ENCODE data around the gene ISLR. TPM values are rescaled to one million over a fixed set of nuclear protein-coding genes. Genes with fewer than 3 reads are reported as not detected.

The ISLR gene
- total RNA-seq, 1 donor from 2014 or later, result 85.6 TPM

DNA sequence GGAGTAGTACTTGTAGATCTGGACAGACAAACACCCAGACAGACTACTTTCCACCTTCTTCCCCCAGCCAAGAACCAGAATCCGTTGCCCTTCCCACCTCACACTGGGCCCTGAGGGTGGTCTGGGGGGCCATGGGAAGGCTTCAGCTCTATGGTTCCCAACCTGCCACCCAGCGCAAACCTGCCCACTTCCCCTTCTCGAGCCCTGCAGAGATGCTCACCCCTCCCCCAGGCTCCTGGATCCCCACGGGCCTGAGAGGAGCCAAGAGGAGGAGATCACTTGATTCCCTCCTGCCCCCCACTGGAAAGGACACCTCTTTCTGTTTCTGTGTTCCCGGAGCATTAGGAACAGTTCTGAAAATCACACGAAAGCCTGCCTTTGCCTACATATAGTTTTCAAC, 20.4 kb downstream of the ISLR start:
- no peak overlapping the region for H3K9ac ChIP-seq (ENCODE audit: low read depth in 1 of 3, low read length in 3 of 3)
- H3K36me3 ChIP-seq (ENCODE audit: control insufficient read depth in 3 of 3, insufficient read depth in 3 of 3, low read length in 3 of 3), result no peaks in the 10 kb centered on the region
- no peaks in the 10 kb centered on the region for H3K9me3 ChIP-seq (ENCODE audit: control insufficient read depth in 3 of 3, low read length in 3 of 3)
- H3K27me3 ChIP-seq (ENCODE audit: control insufficient read depth in 3 of 3, insufficient read depth in 3 of 3, low read length in 3 of 3), result peaks cover 0 to 8% (median 8%) of the 10 kb centered on the region in 3 donors
- H3K27ac ChIP-seq (ENCODE audit: low read depth, low read length), result no peak overlapping the region
- peaks cover 0 to 8% (median 0%) of the 10 kb centered on the region in 3 donors for H3K4me1 ChIP-seq (ENCODE audit: control insufficient read depth in 3 of 3, insufficient read depth in 3 of 3, low read length in 3 of 3)
- no peak overlapping the region for H3K4me3 ChIP-seq (ENCODE audit: low read length in 3 of 3)

DNA sequence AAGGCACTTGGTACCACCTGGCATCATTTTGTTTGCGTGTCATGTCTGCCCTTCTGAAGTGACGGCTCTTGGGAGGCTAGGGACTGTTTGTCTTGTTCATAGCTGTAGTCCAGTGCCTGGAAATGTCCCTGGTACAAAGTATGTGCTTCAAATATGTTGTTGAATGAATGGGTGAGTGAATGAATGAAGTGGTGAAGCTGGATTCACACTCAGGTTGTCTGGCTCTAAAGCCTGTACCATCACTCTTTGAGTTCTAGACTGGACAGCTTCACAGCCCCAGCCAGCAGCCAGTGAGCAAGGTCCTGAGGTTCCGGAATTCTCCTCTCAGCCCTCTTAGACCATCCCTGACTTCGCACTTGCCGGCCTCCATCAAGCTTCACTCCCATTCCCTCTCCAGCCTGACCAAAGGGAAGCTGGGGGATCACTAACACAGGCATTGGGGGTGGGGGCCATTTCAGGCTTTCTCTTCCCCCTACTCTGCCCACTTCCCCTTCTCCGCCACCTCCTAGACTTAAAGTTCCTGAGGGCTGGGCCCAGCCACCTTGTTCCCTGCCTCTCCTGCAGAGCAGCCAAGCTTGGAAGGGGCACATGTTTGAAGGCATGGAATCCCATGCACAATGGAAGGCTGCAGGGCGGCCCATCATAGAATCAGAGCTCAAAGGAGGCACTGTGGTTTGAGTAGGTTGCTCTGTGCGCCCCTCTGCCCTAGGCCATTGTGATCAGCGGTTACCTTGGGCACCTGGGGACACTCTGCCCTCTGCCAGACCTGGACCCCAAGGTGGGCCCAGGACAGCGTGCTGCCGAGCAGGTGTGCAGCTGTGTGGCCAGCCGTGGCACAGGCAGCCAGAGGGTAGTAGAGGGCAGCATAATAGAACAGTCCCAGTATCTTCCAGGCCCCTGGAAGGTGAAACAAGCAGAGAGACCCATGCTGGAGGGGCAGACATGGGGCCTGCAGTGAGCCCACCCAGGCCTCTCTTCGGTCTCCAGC, 21.4 kb downstream of the ISLR start:
- no peak overlapping the region for H3K4me3 ChIP-seq (ENCODE audit: low read length in 3 of 3)
- no peak overlapping the region for H3K27ac ChIP-seq (ENCODE audit: low read depth, low read length)
- peaks cover 0 to 8% (median 0%) of the 10 kb centered on the region in 3 donors for H3K4me1 ChIP-seq (ENCODE audit: control insufficient read depth in 3 of 3, insufficient read depth in 3 of 3, low read length in 3 of 3)
- H3K36me3 ChIP-seq (ENCODE audit: control insufficient read depth in 3 of 3, insufficient read depth in 3 of 3, low read length in 3 of 3), result no peaks in the 10 kb centered on the region
- H3K27me3 ChIP-seq (ENCODE audit: control insufficient read depth in 3 of 3, insufficient read depth in 3 of 3, low read length in 3 of 3), result peaks cover 0 to 8% (median 8%) of the 10 kb centered on the region in 3 donors
- no peaks in the 10 kb centered on the region for H3K9me3 ChIP-seq (ENCODE audit: control insufficient read depth in 3 of 3, low read length in 3 of 3)
- no peak overlapping the region for H3K9ac ChIP-seq (ENCODE audit: low read depth in 1 of 3, low read length in 3 of 3)

DNA sequence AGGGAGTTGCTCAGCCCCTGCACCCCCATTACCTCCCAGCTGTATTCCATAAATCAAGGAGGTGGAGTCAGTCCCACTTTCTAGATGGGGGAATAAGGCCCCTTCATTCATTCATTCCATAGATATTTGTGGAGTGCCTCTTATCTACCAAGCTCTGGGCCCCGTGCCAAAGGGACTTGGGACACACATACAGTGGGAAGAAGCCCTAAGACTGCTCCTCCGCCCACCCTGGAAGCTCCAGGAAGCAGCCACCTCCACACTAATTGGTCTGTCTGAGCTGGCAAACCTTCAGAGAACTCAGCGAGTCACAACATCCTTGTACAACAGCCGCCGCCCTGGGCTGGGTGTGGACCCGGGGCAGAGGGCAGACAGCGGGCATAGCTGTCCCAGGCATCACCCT, 22.7 kb downstream of the ISLR start:
- Histone ChIP-seq H3K4me3 (ENCODE audit: low read length in 3 of 3) (no peak overlapping the region), H3K27me3 (ENCODE audit: control insufficient read depth in 3 of 3, insufficient read depth in 3 of 3, low read length in 3 of 3) (peaks cover 0 to 8% (median 8%) of the 10 kb centered on the region in 3 donors), H3K27ac (ENCODE audit: low read depth, low read length) (no peak overlapping the region), H3K4me1 (ENCODE audit: control insufficient read depth in 3 of 3, insufficient read depth in 3 of 3, low read length in 3 of 3) (peaks cover 5 to 14% (median 6%) of the 10 kb centered on the region in 3 donors), H3K9me3 (ENCODE audit: control insufficient read depth in 3 of 3, low read length in 3 of 3) (no peaks in the 10 kb centered on the region), H3K9ac (ENCODE audit: low read depth in 1 of 3, low read length in 3 of 3) (no peak overlapping the region), H3K36me3 (ENCODE audit: control insufficient read depth in 3 of 3, insufficient read depth in 3 of 3, low read length in 3 of 3) (no peaks in the 10 kb centered on the region)

GRCh38 chr15:74197176-74197965, 23.9 kb downstream of the ISLR start:
- peaks cover 7 to 17% (median 9%) of the 10 kb centered on the region in 3 donors for H3K4me1 ChIP-seq (ENCODE audit: control insufficient read depth in 3 of 3, insufficient read depth in 3 of 3, low read length in 3 of 3)
- no peak overlapping the region for H3K4me3 ChIP-seq (ENCODE audit: low read length in 3 of 3)
- no peaks in the 10 kb centered on the region for H3K9me3 ChIP-seq (ENCODE audit: control insufficient read depth in 3 of 3, low read length in 3 of 3)
- peaks cover 0 to 16% (median 12%) of the 10 kb centered on the region in 3 donors for H3K27me3 ChIP-seq (ENCODE audit: control insufficient read depth in 3 of 3, insufficient read depth in 3 of 3, low read length in 3 of 3)
- no peak overlapping the region for H3K27ac ChIP-seq (ENCODE audit: low read depth, low read length)
- H3K9ac ChIP-seq (ENCODE audit: low read depth in 1 of 3, low read length in 3 of 3), result no peak overlapping the region
- H3K36me3 ChIP-seq (ENCODE audit: control insufficient read depth in 3 of 3, insufficient read depth in 3 of 3, low read length in 3 of 3), result no peaks in the 10 kb centered on the region

- no peak overlapping the region for H3K4me3 ChIP-seq (ENCODE audit: low read length in 3 of 3)
- no peaks in the 10 kb centered on the region for H3K9me3 ChIP-seq (ENCODE audit: control insufficient read depth in 3 of 3, low read length in 3 of 3)
- no peaks in the 10 kb centered on the region for H3K36me3 ChIP-seq (ENCODE audit: control insufficient read depth in 3 of 3, insufficient read depth in 3 of 3, low read length in 3 of 3)
- H3K27me3 ChIP-seq (ENCODE audit: control insufficient read depth in 3 of 3, insufficient read depth in 3 of 3, low read length in 3 of 3), result peaks cover 0 to 16% (median 12%) of the 10 kb centered on the region in 3 donors
- H3K9ac ChIP-seq (ENCODE audit: low read depth in 1 of 3, low read length in 3 of 3), result no peak overlapping the region
- peaks cover 9 to 17% (median 9%) of the 10 kb centered on the region in 3 donors for H3K4me1 ChIP-seq (ENCODE audit: control insufficient read depth in 3 of 3, insufficient read depth in 3 of 3, low read length in 3 of 3)
- H3K27ac ChIP-seq (ENCODE audit: low read depth, low read length), result no peak overlapping the region
Observed at GRCh38 chr15:74199297-74199652, 25.8 kb downstream of the ISLR start.

DNA sequence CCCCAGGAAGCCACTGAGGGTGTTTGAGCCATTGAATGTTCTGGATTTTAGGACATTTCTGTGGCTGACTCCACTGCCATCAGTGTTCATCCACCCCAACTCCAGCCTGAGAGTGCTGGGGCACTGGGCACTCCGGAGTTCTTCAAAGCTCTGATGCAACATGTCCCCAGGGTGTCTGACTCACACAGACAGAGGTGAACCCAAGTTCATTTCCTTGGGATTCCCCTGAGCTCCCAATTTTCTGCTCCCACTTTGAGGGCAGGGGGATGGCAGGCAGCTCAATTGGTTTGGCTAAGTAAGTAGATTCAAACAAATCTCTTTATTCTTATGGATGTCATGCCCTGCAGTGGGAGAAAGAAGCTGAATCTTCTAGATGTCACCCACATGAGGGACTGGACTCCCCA, 26.9 kb downstream of the ISLR start:
- Histone ChIP-seq H3K9ac (ENCODE audit: low read depth in 1 of 3, low read length in 3 of 3) (no peak overlapping the region), H3K9me3 (ENCODE audit: control insufficient read depth in 3 of 3, low read length in 3 of 3) (no peaks in the 10 kb centered on the region), H3K27me3 (ENCODE audit: control insufficient read depth in 3 of 3, insufficient read depth in 3 of 3, low read length in 3 of 3) (peaks cover 0 to 16% (median 10%) of the 10 kb centered on the region in 3 donors), H3K4me1 (ENCODE audit: control insufficient read depth in 3 of 3, insufficient read depth in 3 of 3, low read length in 3 of 3) (peaks cover 9 to 17% (median 9%) of the 10 kb centered on the region in 3 donors), H3K4me3 (ENCODE audit: low read length in 3 of 3) (no peak overlapping the region), H3K27ac (ENCODE audit: low read depth, low read length) (no peak overlapping the region), H3K36me3 (ENCODE audit: control insufficient read depth in 3 of 3, insufficient read depth in 3 of 3, low read length in 3 of 3) (no peaks in the 10 kb centered on the region)

GRCh38 chr15:74200871-74201419, 27.4 kb downstream of the ISLR start:
- Histone ChIP-seq H3K9ac (ENCODE audit: low read depth in 1 of 3, low read length in 3 of 3) (no peak overlapping the region), H3K4me1 (ENCODE audit: control insufficient read depth in 3 of 3, insufficient read depth in 3 of 3, low read length in 3 of 3) (peaks cover 9 to 16% (median 9%) of the 10 kb centered on the region in 3 donors), H3K36me3 (ENCODE audit: control insufficient read depth in 3 of 3, insufficient read depth in 3 of 3, low read length in 3 of 3) (no peaks in the 10 kb centered on the region), H3K27ac (ENCODE audit: low read depth, low read length) (no peak overlapping the region), H3K9me3 (ENCODE audit: control insufficient read depth in 3 of 3, low read length in 3 of 3) (no peaks in the 10 kb centered on the region), H3K27me3 (ENCODE audit: control insufficient read depth in 3 of 3, insufficient read depth in 3 of 3, low read length in 3 of 3) (peaks cover 0 to 15% (median 10%) of the 10 kb centered on the region in 3 donors), H3K4me3 (ENCODE audit: low read length in 3 of 3) (no peak overlapping the region)

DNA sequence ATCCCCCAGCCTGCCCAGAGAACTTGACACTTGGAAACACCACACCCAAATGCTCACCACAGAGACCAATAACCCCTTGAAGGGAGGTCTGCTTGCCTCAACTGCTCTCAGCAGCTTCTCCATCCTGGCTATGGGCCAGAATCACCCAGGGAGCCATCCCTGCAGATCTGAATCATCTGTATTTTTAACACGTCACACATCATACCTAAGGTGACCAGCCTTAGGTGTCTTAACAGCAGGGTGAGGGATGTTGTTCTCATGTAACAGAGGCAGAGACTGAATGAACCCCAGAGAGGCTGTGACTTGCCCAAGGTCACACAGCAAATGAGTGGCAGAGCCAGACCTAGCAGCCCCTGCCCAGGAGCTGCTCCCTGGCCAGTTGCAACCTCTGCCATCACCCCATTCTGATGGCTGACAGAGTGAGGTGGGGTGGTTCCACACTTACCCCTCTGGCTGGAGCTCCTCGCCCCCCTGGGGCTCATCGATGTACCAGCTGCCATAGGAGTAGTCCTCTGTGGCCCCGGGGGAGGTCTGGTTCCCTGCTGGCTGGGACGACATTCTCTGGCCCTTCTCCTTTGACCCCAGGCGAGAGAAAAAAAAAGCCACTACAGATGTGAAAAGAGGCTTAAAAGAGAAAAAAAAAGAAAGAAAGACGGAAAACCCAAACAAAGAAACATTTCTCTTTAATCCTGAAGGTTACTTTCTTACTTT, 28.4 kb downstream of the ISLR start:
- Histone ChIP-seq H3K36me3 (ENCODE audit: control insufficient read depth in 3 of 3, insufficient read depth in 3 of 3, low read length in 3 of 3) (no peaks in the 10 kb centered on the region), H3K4me1 (ENCODE audit: control insufficient read depth in 3 of 3, insufficient read depth in 3 of 3, low read length in 3 of 3) (peaks cover 9 to 10% (median 9%) of the 10 kb centered on the region in 3 donors), H3K27ac (ENCODE audit: low read depth, low read length) (no peak overlapping the region), H3K9me3 (ENCODE audit: control insufficient read depth in 3 of 3, low read length in 3 of 3) (no peaks in the 10 kb centered on the region), H3K4me3 (ENCODE audit: low read length in 3 of 3) (no peak overlapping the region), H3K9ac (ENCODE audit: low read depth in 1 of 3, low read length in 3 of 3) (no peak overlapping the region), H3K27me3 (ENCODE audit: control insufficient read depth in 3 of 3, insufficient read depth in 3 of 3, low read length in 3 of 3) (peaks cover 0 to 10% (median 8%) of the 10 kb centered on the region in 3 donors)
